Peyer's patch (tissue), 4 donors: ENCODE data around the gene DMBX1. TPM values are rescaled to one million over a fixed set of nuclear protein-coding genes. Genes with fewer than 3 reads are reported as not detected.

ENCODE experiments used
- DNase-seq, 3 donors: peaks; one replicate each; pipeline ENCODE4 v3.0.0-alpha.2; 2017 to 2019
- H3K27ac ChIP-seq, 4 donors: fragments of 200-600 bp; sonication (generic); one replicate each; pipeline ENCODE4 v1.5.1; 2016 to 2019
- H3K27me3 ChIP-seq, 2 donors: fragments of 200-600 bp; sonication (generic); one replicate each; pipeline ENCODE4 v1.5.1; 2019
- H3K36me3 ChIP-seq, 3 donors: fragments of 200-600 bp; sonication (generic); one replicate each; pipeline ENCODE4 v1.5.1; 2016 to 2019
- H3K4me1 ChIP-seq, 4 donors: fragments of 200-600 bp; sonication (generic); one replicate each; pipeline ENCODE4 v1.5.1; 2016 to 2019
- H3K4me3 ChIP-seq, 4 donors: fragments of 200-600 bp; sonication (generic); 1 replicate in 3 of 4; 2 replicates in 1 of 4; pipeline ENCODE4 v1.5.1; 2016 to 2019; ENCODE audit warnings: mild to moderate bottlenecking in 1 of 4
- H3K9me3 ChIP-seq, 4 donors: fragments of 200-600 bp; sonication (generic); one replicate each; pipeline ENCODE4 v1.5.1; 2016 to 2019; ENCODE audit warnings: mild to moderate bottlenecking in 1 of 4
- POLR2A ChIP-seq, 2 donors: fragments of 450-650 bp; IDR thresholded peaks; one replicate each; pipeline ENCODE4 v1.5.1; 2017; ENCODE audit warnings: antibody characterized with exemption in 2 of 2, mild to moderate bottlenecking in 2 of 2, moderate library complexity in 2 of 2
- total RNA-seq, 4 donors: library from RNA; depleted of rRNA; stranded (reverse); fragments of >200 nt; gene quantifications; one replicate each; pipeline ENCODE4 v1.1.0, GENCODE V29; 2016
- TF ChIP-seq, protein P1 (sequence below), 6 experiments: fragments of 450-650 bp in 4 of 6; fragments of 200-600 bp in 2 of 6; sonication (generic) in 1 of 6; IDR thresholded peaks; one replicate each; pipeline ENCODE4 v1.5.1; 2017 to 2019; ENCODE audit warnings: antibody characterized with exemption in 6 of 6, mild to moderate bottlenecking in 3 of 6, moderate library complexity in 1 of 6

Gene DMBX1
- total RNA-seq, 4 donors from 2014 or later, result not detected

- Histone ChIP-seq H3K4me3 (peak overlapping the region in 1 of 4 donors; percentile 48), H3K36me3 (no peaks in the 10 kb centered on the region)
- TF ChIP-seq, protein P1, sequence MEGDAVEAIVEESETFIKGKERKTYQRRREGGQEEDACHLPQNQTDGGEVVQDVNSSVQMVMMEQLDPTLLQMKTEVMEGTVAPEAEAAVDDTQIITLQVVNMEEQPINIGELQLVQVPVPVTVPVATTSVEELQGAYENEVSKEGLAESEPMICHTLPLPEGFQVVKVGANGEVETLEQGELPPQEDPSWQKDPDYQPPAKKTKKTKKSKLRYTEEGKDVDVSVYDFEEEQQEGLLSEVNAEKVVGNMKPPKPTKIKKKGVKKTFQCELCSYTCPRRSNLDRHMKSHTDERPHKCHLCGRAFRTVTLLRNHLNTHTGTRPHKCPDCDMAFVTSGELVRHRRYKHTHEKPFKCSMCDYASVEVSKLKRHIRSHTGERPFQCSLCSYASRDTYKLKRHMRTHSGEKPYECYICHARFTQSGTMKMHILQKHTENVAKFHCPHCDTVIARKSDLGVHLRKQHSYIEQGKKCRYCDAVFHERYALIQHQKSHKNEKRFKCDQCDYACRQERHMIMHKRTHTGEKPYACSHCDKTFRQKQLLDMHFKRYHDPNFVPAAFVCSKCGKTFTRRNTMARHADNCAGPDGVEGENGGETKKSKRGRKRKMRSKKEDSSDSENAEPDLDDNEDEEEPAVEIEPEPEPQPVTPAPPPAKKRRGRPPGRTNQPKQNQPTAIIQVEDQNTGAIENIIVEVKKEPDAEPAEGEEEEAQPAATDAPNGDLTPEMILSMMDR (IDR thresholded peaks at IDR 0.05), result no peak
- TF ChIP-seq POLR2A (IDR thresholded peaks at IDR 0.05), result no peak
Observed at GRCh38 chr1:46490406-46490655, 695 bp downstream of the DMBX1 start.

DNA sequence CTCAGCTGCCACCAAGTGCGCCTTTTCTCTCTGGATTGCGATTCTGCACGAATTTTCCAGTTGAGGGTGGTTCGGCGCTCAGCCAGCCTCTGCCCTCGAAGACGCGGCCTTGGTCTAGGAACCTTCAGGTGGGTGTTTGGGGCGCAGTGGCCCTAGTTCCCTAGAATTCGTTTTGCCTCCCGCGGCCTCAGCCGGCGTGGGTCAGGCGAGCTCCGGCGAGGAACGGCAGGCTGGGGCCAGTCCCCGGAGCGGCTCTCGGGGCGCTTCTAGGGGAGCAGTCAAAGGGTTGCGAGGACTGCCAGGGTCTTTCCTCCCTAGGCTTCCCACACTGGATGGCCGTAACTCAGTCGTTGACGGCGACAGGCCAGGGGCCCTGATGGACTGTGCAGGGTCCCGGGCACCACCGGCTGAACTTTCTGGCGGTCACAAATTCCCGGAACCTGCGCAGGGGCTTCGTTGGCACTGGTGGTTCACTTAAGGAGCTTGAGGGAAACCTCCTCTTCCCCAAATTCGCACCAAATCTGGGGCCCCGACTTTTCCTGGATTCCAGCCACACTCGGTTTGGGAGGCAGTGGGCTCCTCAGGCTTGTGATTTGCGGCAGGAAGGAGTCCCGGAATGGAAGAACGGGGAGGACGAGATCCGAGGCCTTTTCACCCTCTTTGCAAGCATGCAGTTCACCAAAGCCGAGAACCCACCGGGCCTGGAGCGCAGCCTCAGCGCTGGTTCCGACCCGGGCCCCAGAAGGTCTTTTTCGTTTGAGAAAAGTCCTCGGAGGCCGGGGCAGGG is 1.2 kb downstream of the DMBX1 start:
- Histone ChIP-seq H3K27me3 (peaks cover 0 to 57% of the 10 kb centered on the region in 2 donors), H3K4me1 (peaks cover 0 to 25% (median 8%) of the 10 kb centered on the region in 4 donors), H3K9me3 (no peaks in the 10 kb centered on the region), H3K4me3 (no peak overlapping the region), H3K36me3 (no peaks in the 10 kb centered on the region), H3K27ac (no peak overlapping the region)
- peak in 1 of 3 donors; percentile 60 for DNase-seq
- no peak for TF ChIP-seq POLR2A (IDR thresholded peaks at IDR 0.05)
- TF ChIP-seq, protein P1 (IDR thresholded peaks at IDR 0.05), result no peak

More at GRCh38 chr1:46490406-46490655, 695 bp downstream of the DMBX1 start:
- Histone ChIP-seq H3K9me3 (no peaks in the 10 kb centered on the region), H3K27me3 (peaks cover 0 to 62% of the 10 kb centered on the region in 2 donors), H3K4me1 (peaks cover 0 to 25% (median 8%) of the 10 kb centered on the region in 4 donors), H3K27ac (no peak overlapping the region)
- DNase-seq, result peak in 1 of 3 donors; percentile 60

DNA sequence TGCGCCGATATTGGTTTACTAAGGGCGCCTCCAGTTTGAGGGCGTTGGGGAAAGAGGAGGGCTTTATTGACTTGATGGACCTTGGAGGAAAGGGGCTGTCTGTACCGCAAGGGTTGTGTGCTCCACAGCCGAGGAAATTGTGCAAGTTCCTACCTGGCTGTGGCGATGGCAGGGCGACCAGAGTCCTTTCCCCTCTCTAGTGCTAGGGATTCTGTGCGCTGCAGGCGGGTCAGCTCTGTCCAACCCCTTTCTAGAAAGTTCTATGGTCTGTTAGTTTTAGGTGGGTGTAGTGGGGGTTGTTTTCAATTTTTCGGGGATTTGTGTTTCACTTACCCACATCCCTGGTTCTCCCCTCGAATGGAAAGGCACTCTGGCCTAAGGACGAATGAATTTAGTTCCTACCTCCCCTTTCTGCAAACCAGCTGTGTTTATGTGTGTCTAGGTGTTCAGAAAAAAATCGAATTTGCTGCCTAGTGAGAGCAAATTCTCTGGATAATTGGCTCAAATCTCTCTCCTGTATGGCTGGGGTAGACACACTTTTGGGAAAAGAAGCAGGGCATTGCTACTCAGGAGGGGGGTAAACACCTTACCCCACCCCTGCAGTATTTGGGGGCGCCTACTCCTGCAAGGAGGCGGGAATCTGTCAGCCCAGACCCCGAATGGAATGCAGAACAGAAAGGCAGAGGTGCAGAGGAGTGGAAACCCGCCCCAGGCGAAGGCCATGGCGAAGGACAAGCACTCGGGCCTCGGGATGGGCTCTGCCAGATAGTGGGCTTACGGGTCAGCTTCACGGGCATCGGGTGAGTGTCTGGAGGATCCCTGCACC is 2.0 kb downstream of the DMBX1 start:
- Histone ChIP-seq H3K4me1 (peaks cover 0 to 25% (median 8%) of the 10 kb centered on the region in 4 donors), H3K27ac (no peak overlapping the region), H3K4me3 (no peak overlapping the region), H3K27me3 (peaks cover 0 to 53% of the 10 kb centered on the region in 2 donors), H3K9me3 (no peaks in the 10 kb centered on the region), H3K36me3 (no peaks in the 10 kb centered on the region)
- no peak for DNase-seq
- TF ChIP-seq, protein P1 (IDR thresholded peaks at IDR 0.05), result no peak
- no peak for TF ChIP-seq POLR2A (IDR thresholded peaks at IDR 0.05)

DNA sequence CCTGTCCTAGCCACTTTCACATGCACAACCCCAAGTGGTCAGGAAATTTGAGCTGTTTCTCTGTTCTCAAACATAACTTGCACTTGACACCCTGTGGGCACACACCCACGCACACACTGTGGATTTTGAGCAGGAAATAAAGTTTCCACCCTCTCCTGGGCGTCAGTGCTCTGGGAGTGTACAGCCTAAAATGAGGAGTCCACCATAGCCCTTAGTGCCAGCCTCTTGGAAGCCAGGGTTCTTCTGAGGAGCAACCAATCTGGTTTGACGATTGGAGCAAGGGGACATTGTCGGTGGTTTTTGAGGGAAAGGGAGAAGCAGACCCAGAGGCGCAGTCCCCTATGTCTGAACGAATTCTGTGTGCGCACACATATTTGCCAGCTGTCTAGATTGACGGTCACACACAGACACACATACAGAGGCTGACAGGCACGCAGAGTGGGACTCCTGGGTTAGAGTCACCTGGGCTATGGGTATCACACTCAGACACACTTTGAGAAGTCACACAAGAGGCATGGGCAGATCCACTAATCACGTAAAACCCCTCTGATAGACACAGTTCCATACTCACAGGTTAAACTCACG is 2.7 kb downstream of the DMBX1 start:
- H3K27me3 ChIP-seq, result peaks cover 0 to 49% of the 10 kb centered on the region in 2 donors
- no peak overlapping the region for H3K27ac ChIP-seq
- H3K9me3 ChIP-seq, result no peaks in the 10 kb centered on the region
- DNase-seq, result no peak
- H3K4me3 ChIP-seq, result no peak overlapping the region
- no peaks in the 10 kb centered on the region for H3K36me3 ChIP-seq
- H3K4me1 ChIP-seq, result peaks cover 0 to 25% (median 8%) of the 10 kb centered on the region in 4 donors
- TF ChIP-seq POLR2A (IDR thresholded peaks at IDR 0.05), result no peak
- TF ChIP-seq, protein P1 (IDR thresholded peaks at IDR 0.05), result no peak

GRCh38 chr1:46492871-46493270 is 3.2 kb downstream of the DMBX1 start:
- Histone ChIP-seq H3K27ac (no peak overlapping the region), H3K27me3 (peaks cover 0 to 45% of the 10 kb centered on the region in 2 donors), H3K9me3 (no peaks in the 10 kb centered on the region), H3K4me3 (no peak overlapping the region), H3K4me1 (peaks cover 0 to 25% (median 8%) of the 10 kb centered on the region in 4 donors), H3K36me3 (no peaks in the 10 kb centered on the region)
- DNase-seq, result no peak
- no peak for TF ChIP-seq POLR2A (IDR thresholded peaks at IDR 0.05)
- TF ChIP-seq, protein P1 (IDR thresholded peaks at IDR 0.05), result no peak
